CD4-positive, alpha-beta T cell treated with Interleukin-17A for 4 hours (primary cell): Measurements from ENCODE around the gene TRAPPC3.
"Not testable (repeated sequence)": the region's sequence is repeated elsewhere in the genome, so short reads cannot be mapped to it uniquely, and the experiment has no call there.

Experiments used
- DNase-seq: peaks from one replicate; pipeline ENCODE4 v3.0.0-alpha.2; 2020; ENCODE audit warnings: mixed read lengths

TRAPPC3 gene

DNA sequence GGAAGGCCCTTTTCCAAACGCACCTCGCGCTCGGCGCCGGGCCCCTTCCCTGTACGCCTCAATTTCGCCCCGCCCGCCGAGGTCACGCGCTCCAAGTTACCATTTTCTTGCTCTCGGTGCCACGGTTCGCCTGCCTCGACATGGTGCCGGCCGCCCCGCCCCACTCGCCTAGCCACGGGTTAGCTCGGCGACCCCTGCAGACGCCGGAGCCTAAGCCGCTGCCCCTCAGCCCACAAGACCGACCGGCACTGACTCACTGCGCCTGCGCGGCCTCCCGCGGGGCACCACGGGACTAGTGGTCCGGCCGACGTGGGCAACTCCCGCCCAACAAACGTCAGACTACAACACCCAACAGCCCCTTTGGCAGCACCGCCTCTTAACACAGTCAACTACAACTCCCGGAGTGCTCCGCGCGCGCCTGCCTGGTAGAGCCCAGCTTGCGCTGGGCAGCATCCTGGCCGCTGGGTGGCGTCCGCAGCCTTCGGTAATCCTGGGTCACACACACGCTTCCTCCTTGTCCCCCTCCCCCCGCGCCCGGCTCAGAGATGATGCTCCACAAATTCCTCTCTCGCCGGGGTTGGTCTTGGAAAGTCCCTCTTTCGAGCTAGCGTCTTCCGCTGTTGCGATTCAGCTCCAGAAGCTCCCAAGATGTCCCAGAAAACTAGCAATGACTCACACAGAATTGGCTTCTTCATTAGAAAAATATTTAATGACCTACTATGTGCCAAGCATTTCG lies at the start of gene TRAPPC3:
Gene TRAPPC3 (minus strand): TSS at position 250 of the 736 bp plus-strand sequence. CDS start 108 bp downstream, at position 142.
- DNase-seq: peak; percentile 99

DNA sequence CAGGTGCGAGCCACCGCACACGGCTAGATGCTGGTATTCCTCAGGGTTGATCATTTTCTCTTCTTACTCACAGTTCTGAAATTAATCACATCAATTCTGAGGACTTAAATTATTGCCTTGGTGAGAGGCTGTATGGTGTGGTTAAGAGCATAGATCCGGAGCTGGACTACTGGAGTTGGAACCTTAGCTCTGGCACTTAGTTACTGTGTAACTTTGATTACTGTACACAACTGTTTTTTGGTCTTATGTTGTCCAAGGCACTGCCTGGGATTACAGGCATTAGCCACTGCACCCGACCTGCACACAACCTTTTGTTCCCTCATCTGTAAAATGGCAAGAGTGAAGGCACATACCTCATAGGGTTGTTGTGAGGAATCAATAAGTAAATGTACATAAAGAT lies 49.4 kb upstream of the TRAPPC3 start:
- DNase-seq: no peak

DNA sequence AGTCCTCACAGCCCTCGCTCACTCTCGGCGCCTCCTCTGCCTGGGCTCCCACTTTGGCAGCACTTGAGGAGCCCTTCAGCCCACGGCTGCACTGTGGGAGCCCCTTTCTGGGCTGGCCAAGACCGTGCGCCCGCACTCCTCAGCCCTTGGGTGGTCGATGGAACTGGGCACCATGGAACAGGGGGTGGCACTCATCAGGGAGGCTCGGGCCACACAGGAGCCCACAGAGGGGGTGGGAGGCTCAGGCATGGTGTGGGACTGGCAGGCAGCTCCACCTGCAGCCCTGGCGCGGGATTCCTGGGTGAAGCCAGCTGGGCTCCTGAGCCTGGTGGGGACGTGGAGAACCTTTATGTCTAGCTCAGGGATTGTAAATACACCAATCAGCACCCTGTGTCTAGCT lies 47.5 kb upstream of the TRAPPC3 start:
- DNase-seq: not testable (repeated sequence)

DNA sequence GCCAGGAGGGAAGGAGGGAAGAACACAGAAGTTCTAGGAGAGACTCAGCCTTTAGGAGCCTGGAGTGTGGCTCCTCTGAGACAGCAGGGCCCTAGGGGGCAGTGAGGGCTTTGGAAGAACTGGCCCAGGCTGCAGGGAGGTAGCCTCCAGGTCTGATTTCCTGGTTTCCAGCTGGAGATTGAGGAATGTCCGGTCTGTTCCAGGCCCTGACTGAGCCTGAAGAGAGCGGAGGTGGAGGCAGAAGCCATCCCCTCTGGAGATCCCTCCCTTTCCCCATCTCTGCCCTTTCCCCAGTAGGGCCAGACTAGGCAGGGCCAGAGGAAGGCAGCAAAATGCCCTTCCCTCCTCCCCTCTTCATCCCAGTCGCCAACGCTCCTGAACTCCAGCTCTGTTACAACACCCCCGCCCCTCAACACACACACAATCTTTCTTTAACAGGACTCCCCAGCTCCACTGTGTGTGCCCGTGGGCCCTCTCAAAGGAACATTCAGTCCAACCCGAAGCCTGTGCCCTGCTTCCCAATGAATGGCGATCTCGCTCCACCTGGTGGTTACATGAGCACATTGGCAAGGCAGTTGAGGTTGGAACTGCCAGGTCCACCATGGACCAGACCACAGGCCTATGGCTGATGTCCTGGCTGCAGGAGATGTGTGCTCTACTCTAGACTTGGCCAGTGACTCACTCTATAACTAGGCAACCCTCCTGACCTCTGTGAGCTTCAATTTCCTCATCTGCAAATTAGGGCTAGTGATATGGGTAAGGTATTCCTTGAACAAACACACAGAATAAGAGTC lies 38.7 kb upstream of the TRAPPC3 start:
- DNase-seq: peak; percentile 85

DNA sequence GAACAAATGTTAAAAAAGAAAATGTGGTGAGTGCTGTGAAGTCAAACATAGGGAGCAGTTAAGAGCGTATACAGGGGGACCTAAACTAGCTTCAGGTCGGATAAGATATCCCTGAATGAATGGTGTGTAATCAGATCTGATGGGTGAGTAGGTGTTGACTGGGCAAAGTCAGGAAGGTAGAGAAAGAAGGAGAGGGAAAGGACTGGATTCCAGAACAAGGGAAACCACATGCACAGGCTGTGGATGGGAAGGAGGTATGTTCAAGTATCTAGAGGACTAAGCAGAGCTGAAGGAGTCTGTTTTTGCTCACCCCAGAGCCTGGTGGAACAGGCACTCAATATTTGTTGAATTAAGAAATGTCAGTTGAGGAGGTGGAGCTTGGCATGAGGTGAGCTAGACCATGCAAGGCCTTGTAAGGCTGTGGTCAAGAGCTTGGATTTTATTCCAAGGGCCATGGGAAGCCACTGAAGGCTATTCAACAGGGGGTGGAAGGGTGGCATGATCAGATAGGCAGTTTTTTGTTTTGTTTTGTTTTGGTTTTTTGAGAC lies 34.1 kb upstream of the TRAPPC3 start:
- DNase-seq: no peak

DNA sequence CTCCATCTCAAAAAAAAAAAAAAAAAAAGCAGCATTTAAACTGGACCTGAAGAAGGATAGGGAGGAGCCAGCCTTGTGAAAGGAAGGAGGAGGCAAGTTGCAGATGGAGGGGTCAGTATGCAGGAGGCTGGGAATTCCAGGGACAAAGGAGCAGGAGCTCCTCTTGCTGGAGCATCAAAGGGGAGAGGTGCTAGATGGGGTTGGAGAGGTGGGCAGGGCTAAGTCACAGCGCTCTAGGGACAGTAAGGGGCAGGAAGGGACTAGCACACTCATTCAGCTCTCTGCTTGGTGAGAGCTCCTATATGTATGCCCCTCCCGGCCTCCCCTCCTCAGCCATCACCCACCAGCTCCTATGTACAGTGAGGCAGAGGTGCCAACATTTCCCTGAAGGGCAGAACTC lies 33.4 kb upstream of the TRAPPC3 start:
- DNase-seq: no peak

DNA sequence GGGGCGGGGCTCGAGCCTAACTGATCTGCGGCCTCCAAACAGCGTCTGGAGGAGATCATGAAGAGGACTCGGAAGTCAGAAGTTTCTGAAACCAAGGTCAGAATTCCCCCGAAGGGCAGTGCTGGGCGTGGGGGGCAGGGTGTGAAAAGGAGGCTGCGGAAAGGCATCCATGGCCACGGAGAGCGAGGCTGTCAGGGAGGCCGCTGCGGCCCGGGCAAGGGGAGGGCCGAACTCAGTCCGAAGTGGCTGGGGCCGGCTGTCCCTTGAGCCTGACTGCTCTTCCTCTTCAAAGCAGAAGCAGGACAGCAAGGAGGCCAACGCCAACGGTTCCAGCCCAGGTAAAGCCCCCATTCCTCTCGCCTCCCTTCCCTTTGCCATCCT lies 29.9 kb upstream of the TRAPPC3 start:
- DNase-seq: no peak

DNA sequence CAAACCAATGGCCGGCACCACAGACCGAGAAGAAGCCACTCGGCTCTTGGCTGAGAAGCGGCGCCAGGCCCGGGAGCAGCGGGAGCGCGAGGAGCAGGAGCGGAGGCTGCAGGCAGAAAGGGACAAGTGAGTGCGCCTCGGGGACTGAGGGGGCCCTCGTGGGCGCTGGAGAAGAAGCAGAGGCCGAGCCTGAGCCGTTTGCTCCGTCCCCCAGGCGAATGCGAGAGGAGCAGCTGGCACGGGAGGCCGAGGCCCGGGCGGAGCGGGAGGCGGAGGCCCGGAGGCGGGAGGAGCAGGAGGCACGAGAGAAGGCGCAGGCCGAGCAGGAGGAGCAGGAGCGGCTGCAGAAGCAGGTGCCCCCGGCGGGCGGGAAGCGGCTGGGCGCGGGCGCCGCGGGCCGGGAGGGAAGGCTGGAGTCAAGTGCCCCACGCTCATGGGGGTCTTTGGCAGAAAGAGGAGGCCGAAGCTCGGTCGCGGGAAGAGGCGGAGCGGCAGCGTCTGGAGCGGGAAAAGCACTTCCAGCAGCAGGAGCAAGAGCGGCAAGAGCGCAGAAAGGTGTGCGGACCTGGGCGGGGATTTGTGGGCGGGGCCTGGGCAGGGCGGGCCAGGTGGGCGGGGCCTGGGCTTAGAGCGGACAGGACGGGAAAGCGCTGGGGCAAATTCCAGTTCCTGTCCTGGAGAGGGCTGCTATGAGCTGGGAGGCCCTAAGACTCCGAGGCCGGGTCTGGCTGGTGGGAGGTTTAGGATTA lies 29.4 kb upstream of the TRAPPC3 start:
- DNase-seq: no peak

DNA sequence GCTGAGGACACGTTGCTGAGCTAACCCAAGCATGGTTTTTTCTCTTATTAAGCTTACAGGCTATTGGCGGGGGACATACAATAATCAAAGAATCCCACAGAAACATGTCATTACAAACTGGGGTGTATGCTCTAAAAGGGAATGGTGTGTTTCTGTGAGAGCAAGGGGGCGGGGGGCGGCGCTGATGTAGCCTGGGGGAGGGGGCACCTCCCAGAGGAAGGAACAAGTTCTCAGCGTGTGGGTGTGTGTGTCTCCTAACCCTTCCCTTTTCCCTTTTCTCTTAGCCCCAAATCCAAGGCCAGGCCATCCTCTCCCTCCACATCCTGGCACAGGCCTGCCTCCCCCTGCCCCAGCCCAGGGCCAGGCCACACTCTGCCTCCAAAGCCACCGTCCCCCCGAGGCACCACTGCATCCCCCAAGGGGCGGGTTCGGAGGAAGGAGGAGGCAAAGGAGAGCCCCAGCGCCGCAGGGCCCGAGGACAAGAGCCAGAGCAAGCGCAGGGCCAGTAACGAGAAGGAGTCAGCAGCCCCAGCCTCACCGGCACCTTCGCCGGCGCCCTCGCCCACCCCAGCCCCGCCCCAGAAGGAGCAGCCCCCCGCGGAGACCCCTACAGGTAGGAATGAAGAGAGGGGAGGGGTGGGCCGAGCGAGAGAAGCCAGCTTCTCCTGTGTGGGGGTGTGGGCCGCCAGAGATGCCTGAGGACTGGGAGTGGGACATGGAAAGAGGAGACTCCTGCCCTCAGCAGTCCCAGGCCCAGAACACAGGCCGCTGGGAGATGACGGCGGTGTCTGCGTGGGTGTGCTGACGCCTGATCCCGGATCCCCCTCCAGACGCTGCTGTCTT lies 28.5 kb upstream of the TRAPPC3 start:
- DNase-seq: no peak

DNA sequence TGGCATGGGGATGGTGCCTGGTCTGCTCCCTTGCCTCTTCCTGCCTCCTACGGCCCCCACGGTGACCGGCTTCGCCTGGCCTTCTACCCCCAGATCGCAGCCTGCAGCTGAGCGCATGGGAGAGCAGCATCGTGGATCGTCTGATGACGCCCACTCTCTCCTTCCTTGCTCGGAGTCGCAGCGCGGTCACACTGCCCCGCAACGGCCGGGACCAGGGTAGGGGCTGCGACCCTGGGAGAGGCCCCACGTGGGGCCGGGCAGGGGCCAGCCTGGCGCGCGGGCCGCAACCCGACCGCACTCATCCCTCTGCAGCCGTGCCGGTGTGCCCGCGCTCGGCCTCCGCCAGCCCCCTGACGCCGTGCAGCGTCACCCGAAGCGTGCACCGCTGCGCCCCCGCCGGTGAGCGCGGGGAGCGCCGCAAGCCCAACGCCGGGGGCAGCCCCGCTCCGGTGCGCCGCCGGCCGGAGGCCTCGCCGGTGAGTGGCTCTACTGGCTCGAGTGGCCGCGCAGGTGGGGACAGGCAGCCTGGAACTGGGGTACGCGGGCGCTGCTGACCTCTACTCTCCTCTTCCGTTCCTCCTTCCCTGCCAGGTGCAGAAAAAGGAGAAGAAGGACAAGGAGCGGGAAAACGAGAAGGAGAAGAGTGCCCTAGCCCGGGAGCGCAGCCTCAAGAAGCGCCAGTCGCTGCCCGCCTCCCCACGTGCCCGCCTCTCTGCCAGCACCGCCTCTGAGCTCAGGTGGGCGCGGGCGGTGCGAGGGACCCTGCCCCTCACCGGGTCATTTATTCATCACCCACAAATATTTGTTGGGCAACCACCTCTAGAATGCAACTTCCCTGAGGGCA lies 27.0 kb upstream of the TRAPPC3 start:
- DNase-seq: no peak

DNA sequence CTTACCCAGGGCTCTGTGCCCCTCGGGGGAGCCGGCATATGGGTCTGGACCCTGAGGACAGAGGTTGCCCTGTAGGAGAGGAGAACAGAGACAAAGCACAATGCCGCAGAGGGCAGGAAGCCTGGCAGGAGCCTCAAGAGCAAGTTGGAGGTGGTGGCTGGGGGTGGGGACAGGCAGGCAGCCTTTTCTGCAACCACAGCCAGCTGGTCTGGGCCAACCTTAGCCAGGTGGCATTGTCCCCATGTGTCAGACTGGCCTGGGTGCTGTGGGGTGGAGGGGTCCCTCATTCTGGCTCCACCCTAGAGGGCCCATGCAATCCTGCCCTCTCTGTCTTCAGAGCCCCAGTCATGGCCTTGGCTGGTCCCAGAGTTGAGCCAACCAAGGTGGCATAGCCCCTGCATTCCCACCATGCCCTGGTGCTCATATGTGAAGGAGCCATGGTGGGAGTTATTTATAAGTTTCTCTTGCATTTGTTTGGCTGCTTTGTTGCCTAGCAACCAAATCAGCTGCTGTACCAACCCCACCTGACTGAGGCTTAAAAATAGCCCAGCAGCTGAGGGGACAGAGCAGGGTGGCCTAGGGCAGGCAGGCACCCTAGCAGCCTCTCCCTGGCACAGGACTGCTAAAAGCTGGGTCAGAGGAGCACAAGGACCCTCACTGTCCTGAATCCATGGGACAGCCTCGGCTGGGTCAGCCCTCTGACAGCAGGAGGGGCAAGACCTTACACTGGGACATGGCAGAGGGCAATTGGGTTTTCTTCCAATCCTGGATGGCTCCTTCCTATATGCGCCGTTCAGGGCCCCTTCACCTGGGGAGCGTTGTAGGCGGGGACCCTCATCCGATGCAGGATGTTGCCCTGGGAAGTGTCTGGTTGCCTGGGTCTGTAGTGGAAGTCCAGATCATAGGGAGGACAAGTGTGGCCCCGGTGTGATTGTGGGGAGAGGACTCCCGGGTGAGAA lies 26.1 kb upstream of the TRAPPC3 start:
- no peak for DNase-seq

DNA sequence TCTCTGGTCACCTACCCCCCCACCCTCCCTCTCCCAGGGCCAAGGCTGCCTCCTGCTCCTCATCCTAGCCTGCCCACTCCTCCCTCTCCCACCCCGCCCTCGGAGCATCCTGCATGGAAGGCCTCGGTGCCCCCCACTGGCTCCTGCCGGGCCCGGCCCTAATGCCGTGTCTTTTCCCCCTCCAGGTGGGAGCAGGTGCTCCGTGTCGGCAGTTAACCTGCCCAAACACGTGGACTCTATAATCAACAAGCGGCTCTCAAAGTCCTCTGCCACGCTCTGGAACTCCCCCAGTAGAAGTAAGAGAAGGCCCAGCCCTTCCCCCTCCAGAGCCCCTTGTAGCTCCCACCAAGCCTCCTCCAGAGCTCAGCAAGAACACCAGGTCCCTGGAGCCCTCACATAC lies 25.4 kb upstream of the TRAPPC3 start:
- DNase-seq: no peak

DNA sequence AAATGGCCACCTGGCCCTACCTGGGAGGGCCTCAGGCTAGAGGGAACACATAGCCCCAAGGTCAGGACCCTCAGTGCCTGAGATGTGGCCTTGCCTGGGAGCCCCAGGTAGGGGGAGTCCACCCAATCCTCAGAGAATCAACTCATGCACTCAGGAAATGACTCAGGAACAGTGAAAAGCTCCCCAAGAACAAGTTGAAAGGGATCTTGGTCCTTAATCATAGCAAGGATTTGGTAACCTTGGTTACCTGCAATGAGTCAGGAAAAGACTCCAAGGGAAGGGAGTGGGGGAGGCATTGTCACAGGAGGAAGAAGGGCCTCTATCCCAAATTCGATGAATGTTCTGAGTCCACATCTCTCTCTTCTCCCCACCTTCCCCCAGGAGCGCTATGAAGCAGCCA lies 23.7 kb upstream of the TRAPPC3 start:
- no peak for DNase-seq

DNA sequence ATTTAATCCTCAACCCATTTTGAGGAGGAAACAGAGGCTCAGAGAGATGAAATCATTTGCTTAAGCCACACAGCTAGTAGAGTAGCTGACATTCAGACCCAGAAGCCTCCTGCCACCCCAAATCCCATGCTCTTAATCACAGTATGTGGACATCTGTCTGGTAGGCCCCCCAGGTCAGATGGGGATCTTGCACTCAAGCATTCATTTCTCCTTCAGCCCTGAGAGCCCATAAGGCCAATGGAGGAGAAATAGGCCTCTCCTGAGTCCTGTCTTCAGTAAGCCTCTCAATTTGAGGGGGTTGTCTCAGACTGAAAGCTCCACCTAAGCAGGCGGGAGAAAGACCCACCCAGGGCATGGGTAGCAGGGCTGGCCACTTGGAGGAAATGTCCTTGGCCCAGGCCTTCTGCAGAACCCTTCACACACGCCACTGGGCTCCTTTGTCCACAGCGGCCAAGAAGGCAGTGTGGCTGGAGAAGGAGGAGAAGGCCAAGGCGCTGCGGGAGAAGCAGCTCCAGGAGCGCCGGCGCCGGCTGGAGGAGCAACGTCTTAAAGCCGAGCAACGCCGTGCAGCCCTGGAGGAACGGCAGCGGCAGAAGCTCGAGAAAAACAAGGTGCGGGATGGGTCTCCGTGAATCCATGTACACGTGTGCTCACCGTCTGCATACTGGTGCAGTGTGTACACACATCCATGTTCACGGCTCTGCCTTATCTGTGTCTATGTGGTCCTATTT lies 22.9 kb upstream of the TRAPPC3 start:
- DNase-seq: no peak

DNA sequence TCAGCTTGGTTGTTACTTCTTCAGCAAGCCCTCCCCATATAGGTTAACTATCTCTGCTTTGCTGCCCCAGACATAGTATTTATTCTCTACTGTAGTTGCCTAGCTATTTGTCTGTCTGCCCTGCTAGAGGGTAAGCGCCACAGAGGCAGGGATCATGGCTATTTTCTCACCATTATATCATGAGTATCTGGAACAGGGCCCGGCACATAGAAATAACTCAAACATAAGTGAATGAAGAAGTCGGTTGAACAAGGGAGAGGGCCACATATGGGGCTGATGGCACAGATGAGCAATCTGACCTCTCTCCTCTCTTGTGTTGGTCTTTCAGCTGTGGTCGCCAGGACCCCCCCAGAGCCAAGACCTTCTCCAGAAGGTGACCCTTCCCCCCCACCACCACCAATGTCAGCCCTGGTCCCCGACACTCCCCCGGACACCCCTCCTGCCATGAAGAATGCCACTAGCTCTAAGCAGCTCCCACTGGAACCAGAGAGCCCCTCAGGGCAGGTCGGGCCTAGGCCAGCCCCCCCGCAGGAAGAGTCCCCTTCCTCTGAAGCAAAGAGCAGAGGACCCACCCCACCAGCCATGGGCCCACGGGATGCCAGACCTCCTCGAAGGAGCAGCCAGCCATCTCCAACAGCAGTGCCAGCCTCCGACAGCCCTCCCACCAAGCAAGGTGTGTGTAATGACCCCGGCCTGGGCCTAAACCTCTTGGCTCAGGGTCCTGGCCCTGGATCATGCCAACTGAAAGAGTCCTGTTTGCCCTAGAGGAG lies 21.5 kb upstream of the TRAPPC3 start:
- DNase-seq: no peak

DNA sequence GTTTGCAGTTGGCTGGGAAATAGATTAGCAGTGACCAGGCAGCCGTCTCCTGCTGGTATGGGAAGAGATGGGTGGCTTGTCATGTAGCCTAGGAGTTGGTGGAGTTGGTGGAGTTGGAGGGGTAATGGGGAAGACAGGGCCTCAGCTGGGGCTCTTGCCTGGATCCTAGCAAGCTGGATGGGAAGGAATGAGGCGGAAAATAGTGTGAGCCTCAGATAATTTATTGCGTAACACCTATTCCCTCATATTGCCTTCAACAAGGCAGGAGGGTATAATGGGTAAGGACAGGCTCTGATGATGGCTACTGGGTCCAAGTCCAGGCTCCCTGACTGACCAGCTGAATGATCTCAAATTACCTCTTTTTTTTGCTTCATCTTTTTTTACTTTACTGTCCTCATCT lies 19.2 kb upstream of the TRAPPC3 start:
- no peak for DNase-seq

DNA sequence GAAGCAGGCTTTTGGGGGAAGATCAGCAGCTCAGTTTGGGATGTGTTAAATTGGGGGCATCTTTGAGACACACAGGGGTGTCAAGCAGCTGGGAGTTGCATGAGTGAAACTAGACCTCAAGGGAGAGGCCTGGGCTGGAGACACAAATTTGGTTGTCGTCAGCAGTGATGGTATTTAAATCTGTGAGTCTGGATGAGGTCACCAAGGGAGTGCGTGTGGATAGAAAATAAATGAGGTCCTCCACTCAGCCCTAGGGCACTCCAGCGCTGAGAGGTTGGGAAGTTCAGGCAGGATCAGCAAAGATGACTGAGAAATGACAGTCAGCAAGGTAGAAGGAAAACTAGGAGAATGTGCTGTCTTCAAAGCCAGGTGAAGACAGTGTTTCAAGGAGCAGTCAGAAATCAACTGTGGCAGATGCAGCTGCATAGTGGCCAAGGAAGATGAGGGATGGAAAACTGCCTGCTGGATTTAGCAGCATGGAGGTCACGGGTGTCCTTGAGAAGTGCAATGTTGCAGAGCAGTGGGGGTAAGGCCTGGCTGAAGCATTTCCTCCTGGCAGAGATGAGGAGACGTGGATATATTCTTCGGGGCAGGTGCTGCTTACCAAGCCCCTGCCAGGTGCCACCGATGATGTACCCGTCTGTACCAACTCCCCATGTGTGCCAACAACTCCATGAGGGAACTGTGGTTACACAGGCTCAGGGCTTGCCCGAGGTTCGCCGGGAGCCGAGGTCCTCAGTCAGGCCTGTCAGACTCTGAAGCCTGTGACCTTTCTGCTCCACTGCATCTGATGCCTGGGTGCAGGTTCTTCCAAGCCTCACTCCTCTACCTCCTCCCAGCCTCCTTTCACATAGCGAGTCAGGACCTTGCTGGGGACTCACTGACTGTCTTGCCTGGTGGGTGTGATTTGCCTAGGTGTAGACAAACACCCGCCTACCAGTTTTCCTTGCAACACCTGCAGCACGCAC lies 17.9 kb upstream of the TRAPPC3 start:
- DNase-seq: no peak
